Fibroblast of gingiva (primary cell): ENCODE results near the gene CCL2.

Experiments used
- DNase-seq: peaks from one replicate; pipeline ENCODE4 v3.0.0-alpha.2; 2011; ENCODE audit warnings: low read depth

CCL2 gene

DNA sequence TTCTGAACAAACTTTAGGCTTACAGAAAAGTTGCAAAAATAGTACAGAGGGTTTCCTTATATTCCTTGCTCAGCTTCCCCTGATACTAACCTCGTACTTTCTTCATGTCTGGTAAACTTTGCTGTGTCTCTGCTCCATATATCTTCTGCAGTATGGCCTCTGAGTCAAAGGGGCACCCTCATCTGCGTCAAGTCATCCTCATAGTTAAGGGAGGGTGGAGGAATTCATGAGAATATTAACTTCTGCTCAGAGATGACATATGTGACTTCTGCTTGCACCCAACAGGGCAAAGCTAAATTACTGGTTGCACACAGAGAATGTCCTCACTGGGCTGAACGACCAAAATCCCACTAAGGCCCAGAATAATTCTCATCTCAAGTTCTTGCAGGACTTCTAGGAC, 10.6 kb downstream of the CCL2 start:
- DNase-seq = no peak

DNA sequence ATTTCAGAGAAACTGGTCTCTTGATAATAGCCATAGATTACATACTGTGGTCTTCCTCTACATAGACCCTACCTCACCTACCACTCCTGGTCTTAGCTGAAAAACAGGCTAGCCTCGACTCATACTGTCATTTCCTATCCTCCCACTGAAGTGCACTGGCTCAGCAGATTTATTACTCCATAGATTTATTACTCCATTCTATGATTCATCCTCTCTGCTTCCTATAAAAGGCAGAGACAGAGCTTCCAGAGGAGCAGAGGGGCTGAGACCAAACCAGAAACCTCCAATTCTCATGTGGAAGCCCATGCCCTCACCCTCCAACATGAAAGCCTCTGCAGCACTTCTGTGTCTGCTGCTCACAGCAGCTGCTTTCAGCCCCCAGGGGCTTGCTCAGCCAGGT, 14.9 kb downstream of the CCL2 start, which contains the start of gene CCL7:
Gene CCL7, plus strand, starts transcription at position 253 of the 400 bp plus-strand sequence. Its CDS starts 70 bp downstream, at position 323.
- no peak for DNase-seq

DNA sequence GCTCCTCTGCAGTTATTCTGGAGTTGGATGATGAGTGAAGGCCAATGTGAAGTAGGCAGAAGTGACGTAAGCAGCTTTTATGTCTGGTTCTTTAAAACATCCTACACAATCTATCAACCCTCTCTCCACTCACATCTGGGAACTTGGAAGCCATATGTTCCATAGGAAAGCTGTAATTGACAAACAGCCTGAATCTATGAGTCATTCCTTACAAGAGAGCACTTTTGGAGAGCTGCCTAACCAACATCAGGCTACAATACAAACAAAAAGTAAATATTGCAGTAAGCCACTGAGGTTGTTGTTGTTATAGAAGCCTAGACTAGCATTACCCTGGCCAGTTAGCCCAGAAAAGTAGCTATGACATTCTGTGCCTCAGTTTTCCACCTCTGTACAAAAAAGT, 20.8 kb downstream of the CCL2 start:
- peak; percentile 91 for DNase-seq

DNA sequence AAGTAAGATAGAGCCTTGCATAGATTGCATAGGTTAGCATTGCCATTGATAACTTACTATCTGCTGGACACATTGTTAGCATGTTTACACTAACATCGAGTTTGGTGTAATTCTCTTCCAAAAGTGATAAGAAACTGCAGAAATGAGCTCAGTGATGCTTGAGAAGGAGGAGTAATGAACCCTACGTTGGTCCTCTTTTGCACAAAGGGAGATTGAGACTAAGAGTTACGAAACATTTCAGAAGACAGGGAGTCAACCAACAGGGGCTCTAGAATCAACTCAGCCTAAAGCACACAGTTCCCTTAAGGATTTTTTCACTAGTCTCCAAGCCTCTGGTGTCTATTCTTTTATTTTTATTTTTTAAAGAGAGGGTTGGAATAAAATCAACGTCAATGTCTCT, 21.7 kb downstream of the CCL2 start:
- DNase-seq = no peak

DNA sequence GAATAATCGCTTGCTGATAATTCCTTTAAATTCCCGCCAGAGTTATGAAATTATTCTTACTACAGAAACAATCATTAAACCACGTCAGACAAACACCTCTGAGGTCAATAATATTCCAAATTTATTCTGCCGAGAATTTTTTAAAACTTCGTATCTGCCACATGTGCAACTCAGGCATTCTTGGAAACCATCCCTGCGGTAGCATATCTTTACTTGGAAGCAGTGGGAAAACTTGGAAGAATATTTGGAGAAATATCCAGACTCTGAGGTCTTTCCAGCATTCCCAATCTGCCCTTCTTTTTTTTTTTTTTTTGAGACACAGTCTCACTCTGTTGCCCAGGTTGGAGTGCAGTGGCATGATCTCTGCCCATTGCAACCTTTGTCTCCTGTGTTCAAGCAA, 28.5 kb downstream of the CCL2 start:
- no peak for DNase-seq

DNA sequence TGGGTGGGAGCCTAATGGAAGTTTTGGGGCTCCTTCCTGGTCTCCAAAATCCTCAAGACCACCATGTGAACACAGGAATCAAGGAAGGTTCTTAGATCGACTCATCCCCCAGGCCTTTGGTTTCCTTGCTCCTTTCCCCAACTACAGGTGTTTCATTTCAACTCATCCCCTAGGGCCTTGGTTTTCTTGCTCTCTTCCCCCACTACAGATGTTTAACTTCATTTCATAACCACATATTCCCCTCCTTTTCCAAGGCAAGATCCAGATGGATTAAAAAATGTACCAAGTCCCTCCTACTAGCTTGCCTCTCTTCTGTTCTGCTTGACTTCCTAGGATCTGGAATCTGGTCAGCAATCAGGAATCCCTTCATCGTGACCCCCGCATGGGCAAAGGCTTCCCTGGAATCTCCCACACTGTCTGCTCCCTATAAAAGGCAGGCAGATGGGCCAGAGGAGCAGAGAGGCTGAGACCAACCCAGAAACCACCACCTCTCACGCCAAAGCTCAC, 30.3 kb downstream of the CCL2 start, which contains the start of gene CCL11:
Gene CCL11, plus strand, starts transcription at position 457 of the 507 bp plus-strand sequence. CDS start 67 bp downstream, outside the sequence.
- DNase-seq = no peak

DNA sequence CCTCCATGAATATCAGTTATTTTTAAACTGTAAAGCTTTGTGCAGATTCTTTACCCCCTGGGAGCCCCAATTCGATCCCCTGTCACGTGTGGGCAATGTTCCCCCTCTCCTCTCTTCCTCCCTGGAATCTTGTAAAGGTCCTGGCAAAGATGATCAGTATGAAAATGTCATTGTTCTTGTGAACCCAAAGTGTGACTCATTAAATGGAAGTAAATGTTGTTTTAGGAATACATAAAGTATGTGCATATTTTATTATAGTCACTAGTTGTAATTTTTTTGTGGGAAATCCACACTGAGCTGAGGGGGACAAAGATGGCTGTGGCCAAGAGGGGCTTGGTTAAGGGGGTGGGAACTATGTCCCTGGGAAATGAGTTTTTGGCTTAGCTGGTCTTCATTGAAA, 32.8 kb downstream of the CCL2 start:
- DNase-seq = no peak

DNA sequence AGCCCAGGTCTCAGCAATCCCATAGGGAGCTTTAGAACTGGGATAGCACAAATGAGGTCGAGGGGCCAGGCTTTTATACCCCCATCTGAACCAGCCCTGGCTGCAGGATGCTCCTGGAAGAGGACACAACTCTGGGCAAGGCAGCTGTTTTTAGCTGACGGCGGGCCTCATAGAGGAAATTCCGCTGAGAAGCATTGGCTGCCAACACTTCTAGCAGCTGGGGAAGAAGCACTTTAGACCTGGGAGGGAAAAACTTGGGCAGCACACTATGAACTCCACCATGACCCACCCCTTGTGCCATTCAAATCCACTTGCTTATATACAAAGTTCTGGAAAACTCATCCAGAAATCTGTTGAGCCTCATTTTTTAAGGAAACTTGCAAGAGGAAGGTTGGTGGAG, 35.5 kb downstream of the CCL2 start:
- DNase-seq = no peak

DNA sequence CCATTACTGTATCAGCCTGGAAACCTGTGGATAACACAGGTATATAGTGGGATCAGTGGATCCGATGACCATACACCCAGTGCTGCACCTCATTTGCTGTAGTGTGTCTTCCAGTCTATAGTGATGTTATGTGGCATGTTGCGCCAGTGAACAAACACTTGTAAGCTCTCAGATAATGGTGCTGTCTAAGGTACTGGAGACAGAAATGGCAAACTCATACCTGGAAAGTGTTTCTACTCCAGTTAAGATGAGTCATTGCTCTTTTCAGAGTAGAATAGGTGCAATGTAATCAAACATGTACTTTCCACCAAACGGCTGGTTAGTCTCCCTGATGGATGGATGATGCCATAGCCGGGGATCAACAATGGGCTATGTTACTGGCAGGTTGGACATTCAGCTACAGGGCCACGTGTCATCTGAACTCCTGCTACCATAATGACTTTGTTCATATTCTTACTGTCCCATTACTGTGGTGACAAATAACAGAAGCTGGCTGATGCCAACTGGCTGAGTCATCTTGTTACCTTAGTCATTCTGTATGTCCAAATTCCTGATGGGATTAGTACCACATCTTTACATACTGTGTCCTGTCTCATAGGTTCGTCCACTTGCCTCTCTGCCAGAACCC, 36.8 kb downstream of the CCL2 start:
- no peak for DNase-seq

DNA sequence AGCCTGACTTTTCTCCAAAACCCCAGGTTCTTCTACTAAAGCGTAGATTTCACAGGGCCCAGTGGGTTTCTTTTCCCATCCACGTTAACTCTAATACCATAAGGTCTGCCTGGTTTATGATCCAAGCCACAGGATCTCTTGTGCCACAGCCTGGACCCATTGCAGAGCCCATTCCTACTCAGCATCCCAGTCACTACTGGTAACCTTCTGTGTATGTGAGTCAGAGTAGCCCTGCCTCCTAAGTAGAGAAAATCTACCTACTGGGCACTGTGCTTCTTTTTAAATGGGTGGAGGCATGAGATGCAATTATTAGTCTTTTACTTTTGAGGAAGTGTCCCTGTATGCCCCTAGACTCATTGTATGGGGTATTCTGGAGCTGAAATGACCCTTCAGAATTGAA, 43.9 kb downstream of the CCL2 start:
- no peak for DNase-seq

DNA sequence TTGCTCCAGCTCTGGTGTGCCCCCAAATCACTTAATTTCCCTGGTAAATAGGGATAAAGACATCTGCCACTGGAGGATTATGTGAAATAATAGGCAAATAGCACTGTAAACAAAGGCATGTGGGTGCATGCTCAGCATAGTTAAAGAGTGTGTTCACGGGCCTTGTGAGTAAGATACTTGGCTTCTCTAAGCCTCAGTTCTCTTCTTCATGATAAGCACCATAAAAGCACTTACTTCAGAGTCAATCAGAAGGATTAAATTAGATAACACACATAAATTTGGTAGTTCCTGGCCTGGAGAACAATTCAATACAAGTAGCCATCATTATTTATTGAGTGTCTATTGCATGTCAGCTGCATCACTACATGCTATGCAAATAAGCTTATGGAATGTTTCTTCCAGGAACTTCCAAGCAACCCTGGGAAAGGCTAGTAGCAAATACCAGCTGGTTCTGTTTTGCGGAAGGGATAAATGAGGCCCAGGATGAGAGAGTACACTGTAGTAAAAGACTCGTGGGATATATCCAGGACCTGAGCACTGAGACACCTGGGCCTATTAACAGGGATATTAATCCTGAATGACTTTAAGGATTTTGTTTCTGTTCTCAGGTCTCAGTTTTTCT, 45.0 kb downstream of the CCL2 start:
- peak; percentile 44 for DNase-seq

DNA sequence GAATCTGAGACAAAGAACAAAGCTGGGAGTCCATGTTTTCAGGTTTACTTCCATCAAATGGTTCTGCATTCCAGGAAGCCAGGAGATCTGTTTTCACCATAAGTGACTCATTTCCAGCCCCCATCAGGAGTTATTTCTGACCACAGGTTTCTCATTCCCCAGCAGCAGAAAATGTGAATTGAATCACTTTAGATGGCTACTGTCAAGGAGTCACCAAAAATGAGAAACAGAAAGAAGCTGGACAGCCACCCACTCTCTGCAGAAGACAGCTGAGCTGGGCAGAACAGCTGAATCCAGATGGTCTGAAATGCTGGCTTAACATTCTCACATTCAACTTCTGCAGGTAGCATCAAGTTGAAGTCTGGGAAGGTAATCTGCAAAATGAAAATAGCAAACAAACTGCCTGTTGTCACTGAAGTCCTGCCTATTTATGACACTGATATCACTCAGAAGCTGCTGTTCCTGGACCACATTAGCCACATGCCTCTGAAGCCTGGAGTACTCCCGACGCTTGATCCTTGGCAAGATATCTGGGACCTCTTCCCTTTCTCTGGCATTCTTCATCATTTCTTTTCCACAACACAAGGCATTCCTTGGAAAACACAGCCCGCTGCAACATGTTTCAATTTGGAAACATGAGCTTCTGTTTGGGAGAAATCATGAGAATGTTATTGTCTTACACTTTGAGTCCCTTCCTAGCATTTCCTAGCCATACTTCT, 45.7 kb downstream of the CCL2 start:
- peak; percentile 37 for DNase-seq

DNA sequence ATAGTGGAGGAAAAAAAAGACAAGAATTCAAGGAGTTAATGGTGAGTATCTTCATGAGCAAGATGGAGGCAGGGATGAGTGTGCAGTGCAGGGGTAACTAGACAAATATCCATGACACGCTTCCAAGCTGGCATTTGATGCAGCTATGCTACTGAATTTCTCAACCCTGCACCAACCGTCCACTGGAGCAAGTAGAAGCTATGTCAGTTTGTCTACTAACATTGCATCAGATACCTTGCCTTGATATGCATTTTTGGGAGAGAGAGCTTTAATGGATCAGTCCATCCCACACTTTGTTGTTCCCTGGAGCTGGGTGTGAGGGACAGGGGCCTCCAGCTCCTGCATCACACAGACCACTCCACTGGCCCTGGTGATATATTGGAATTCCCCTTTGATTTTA, 46.9 kb downstream of the CCL2 start:
- peak; percentile 40 for DNase-seq

DNA sequence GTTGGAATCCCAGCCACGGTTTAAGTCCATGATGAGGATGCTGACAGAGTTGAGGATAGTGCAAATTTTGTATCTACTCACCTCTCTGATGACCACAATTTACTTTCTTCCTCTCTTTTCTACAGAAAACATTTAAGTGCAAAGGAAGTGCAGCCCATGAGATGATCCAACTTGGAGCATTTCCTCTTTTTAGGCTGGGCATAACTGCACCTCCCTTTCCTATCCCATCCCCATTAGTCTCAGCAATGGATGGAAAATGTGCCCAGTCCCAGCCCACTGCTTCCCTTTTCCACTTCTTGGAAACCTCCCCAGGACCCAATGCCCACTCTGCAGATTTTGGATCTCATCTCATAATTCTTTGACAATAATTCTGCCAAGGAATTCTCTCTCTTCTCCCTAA, 47.6 kb downstream of the CCL2 start:
- DNase-seq = no peak

DNA sequence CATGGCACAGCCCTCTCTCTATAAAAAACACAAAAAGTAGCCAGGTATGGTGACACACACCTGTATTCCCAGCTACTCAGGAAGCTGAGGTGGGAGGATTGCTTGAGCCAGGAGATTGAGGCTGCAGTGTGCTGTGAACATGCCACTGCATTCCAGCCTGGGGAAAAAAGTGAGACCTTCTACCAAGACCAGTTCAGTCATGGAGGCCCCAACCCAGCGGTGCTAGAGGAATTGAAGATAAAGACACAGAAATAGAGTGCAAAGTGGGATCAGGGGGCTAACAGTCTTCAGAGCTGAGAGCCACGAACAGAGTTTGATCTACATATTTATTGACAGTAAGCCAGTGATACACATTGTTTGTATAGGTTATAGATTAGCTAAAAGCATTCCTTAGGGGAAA, 48.5 kb downstream of the CCL2 start:
- no peak for DNase-seq

DNA sequence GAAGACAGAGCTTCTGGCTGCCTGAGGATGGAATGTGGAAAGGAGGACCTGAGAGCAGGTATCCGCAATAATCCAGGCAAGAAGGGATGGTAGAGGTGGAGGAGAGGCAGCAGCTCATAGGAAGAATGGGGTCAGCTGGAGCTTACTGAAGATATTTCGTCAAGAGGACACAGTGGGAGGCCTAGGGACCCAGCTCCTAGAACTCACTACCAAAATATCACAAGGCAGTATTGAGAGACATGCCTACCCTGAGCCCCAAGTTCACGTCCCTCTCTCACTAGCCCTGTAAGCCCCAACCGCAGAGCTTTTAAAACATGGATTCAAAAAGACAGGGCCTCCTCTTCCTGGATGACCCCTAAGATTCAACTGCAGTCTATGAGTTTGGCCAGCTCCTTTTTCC, 50.0 kb downstream of the CCL2 start:
- DNase-seq = no peak

DNA sequence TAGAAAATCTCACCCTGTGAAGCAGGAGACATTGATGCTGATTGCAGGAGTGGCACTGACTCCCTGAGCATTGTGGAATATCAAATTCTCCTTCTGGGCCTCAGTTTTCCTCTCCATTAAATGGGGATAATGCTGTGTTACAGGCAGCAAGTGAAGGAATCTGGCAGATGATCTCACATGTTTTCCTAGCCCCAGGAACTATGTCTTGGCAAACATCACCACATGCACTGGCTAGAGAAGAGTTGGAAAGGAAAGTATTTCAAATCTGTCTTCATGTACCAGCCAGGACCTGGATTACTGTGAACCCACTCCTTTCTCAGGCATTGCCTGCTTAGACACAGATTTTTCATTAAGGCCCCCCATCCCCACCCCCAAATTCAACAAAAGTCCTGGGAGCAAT, 50.5 kb downstream of the CCL2 start:
- peak; percentile 27 for DNase-seq

DNA sequence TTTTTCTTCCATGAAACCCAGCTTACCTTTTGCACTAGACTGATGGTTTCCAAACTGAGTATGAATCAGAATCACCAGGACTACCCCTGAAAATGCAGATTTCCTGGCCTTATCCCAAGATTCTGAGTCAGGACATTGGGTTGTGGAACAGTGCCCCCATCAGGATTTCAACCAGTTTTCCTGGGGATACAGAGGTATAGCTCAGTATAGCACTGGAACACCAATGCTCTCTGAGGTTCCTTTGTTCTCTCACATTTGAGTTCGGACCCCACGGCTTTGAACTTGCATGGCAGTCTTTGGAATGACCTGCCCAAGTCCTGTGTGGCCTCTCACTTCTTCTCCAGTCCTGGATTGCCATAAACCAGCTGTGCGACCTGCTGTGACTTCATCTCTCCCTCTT, 51.4 kb downstream of the CCL2 start:
- DNase-seq = peak; percentile 75
